ENCODE measurements around the gene RPP30.

The RPP30 gene

GRCh38 chr10:90930971-90931871 lies 59.4 kb downstream of the RPP30 start:
- Histone ChIP-seq H3K4me3 (ENCODE audit: low read depth, low read length) (no peak overlapping the region), H3K27ac (peak overlapping the region; percentile 79), H3K36me3 (replicated peaks) (no peaks in the 10 kb centered on the region), H3K27me3 (replicated peaks) (no peaks in the 10 kb centered on the region)
- DNase-seq, result peak; percentile 96
- in situ Hi-C loops (cut with HindIII; ENCODE audit: low pct_ligation_motif_present, low sequenced_read_pairs), result no loop called here
- no peak for TF ChIP-seq CTCF (IDR thresholded peaks at IDR 0.05; ENCODE audit: low read depth, low read length, missing control alignments)

- no peaks in the 10 kb centered on the region for H3K27me3 ChIP-seq (replicated peaks)
- no peaks in the 10 kb centered on the region for H3K36me3 ChIP-seq (replicated peaks)
- H3K4me3 ChIP-seq (ENCODE audit: low read depth, low read length), result no peak overlapping the region
- no peak for DNase-seq
- in situ Hi-C loops (cut with HindIII; ENCODE audit: low pct_ligation_motif_present, low sequenced_read_pairs), result no loop called here
- peak overlapping the region; percentile 24 for H3K27ac ChIP-seq
- TF ChIP-seq CTCF (IDR thresholded peaks at IDR 0.05; ENCODE audit: low read depth, low read length, missing control alignments), result no peak
These were observed 64.0 kb downstream of the RPP30 start for GRCh38 chr10:90935581-90936275.

GRCh38 chr10:90936276-90936659 lies 64.5 kb downstream of the RPP30 start:
- no peak for TF ChIP-seq CTCF (IDR thresholded peaks at IDR 0.05; ENCODE audit: low read depth, low read length, missing control alignments)
- Histone ChIP-seq H3K36me3 (replicated peaks) (no peaks in the 10 kb centered on the region), H3K27ac (no peak overlapping the region), H3K4me3 (ENCODE audit: low read depth, low read length) (no peak overlapping the region), H3K27me3 (replicated peaks) (no peaks in the 10 kb centered on the region)
- in situ Hi-C loops (cut with HindIII; ENCODE audit: low pct_ligation_motif_present, low sequenced_read_pairs), result no loop called here
- no peak for DNase-seq

GRCh38 chr10:90937645-90938258 lies 66.0 kb downstream of the RPP30 start:
- Histone ChIP-seq H3K4me3 (ENCODE audit: low read depth, low read length) (no peak overlapping the region), H3K36me3 (replicated peaks) (no peaks in the 10 kb centered on the region), H3K27me3 (replicated peaks) (no peaks in the 10 kb centered on the region), H3K27ac (no peak overlapping the region)
- TF ChIP-seq CTCF (IDR thresholded peaks at IDR 0.05; ENCODE audit: low read depth, low read length, missing control alignments), result no peak
- no peak for DNase-seq
- in situ Hi-C loops (cut with HindIII; ENCODE audit: low pct_ligation_motif_present, low sequenced_read_pairs), result no loop called here

- H3K27me3 ChIP-seq (replicated peaks), result no peaks in the 10 kb centered on the region
- no peak overlapping the region for H3K4me3 ChIP-seq (ENCODE audit: low read depth, low read length)
- no peak overlapping the region for H3K27ac ChIP-seq
- no peaks in the 10 kb centered on the region for H3K36me3 ChIP-seq (replicated peaks)
- in situ Hi-C loops (cut with HindIII; ENCODE audit: low pct_ligation_motif_present, low sequenced_read_pairs), result no loop called here
- no peak for DNase-seq
- no peak for TF ChIP-seq CTCF (IDR thresholded peaks at IDR 0.05; ENCODE audit: low read depth, low read length, missing control alignments)
These were observed 67.3 kb downstream of the RPP30 start for GRCh38 chr10:90939116-90939515.
